Neural progenitor cell (in vitro differentiated cells): Measurements from ENCODE around the gene STARD9. TPM values are rescaled to one million over a fixed set of nuclear protein-coding genes. Genes with fewer than 3 reads are reported as not detected.

Source experiments
- DNase-seq: peaks from one replicate; pipeline ENCODE4 v3.0.0-alpha.2; 2016; ENCODE audit warnings: low spot score
- H2AFZ ChIP-seq: fragments of 200-600 bp; sonication (generic); replicated peaks from 2 replicates; pipeline ENCODE4 v1.6.1; 2016; ENCODE audit warnings: antibody characterized with exemption
- H3F3A ChIP-seq: fragments of 200-600 bp; sonication (generic); 2 replicates; pipeline ENCODE4 v1.6.1; 2016; ENCODE audit warnings: antibody characterized with exemption, low read depth
- H3K27ac ChIP-seq: fragments of 200-600 bp; sonication (generic); 2 replicates; pipeline ENCODE4 v1.5.1; 2016; ENCODE audit warnings: mild to moderate bottlenecking
- H3K27me3 ChIP-seq: fragments of 200-600 bp; sonication (generic); 2 replicates; pipeline ENCODE4 v1.6.1; 2016; ENCODE audit warnings: mild to moderate bottlenecking, moderate library complexity
- H3K36me3 ChIP-seq: fragments of 200-600 bp; sonication (generic); 2 replicates; pipeline ENCODE4 v1.5.1; 2016
- H3K4me1 ChIP-seq: fragments of 200-600 bp; sonication (generic); 2 replicates; pipeline ENCODE4 v1.6.1; 2016; ENCODE audit warnings: mixed run types
- H3K4me2 ChIP-seq: fragments of 200-600 bp; sonication (generic); 2 replicates; pipeline ENCODE4 v1.6.1; 2016
- H3K4me3 ChIP-seq: fragments of 200-600 bp; sonication (generic); 2 replicates; pipeline ENCODE4 v1.5.1; 2016
- H3K79me2 ChIP-seq: fragments of 200-600 bp; sonication (generic); 2 replicates; pipeline ENCODE4 v1.6.1; 2016; ENCODE audit warnings: low read depth
- H3K9ac ChIP-seq: fragments of 200-600 bp; sonication (generic); 2 replicates; pipeline ENCODE4 v1.6.1; 2016
- H3K9me3 ChIP-seq: fragments of 200-600 bp; sonication (generic); 2 replicates; pipeline ENCODE4 v1.5.1; 2016; ENCODE audit warnings: low read depth
- H4K20me1 ChIP-seq: fragments of 200-600 bp; sonication (generic); 2 replicates; pipeline ENCODE4 v1.6.1; 2016; ENCODE audit warnings: low read depth
- H3K27ac Mint-ChIP-seq: 3 replicates; pipeline ENCODE4 v1.8.0; 2021; ENCODE audit warnings: mixed read lengths
- H3K27me3 Mint-ChIP-seq: 2 replicates; pipeline ENCODE4 v1.8.0; 2022; ENCODE audit warnings: low read depth, mild to moderate bottlenecking, inconsistent platforms, moderate library complexity, mixed read lengths; ENCODE audit not compliant: insufficient read depth
- H3K36me3 Mint-ChIP-seq: 3 replicates; pipeline ENCODE4 v1.8.0; 2021; ENCODE audit warnings: mixed read lengths
- H3K4me1 Mint-ChIP-seq: 3 replicates; pipeline ENCODE4 v1.8.0; 2021; ENCODE audit warnings: mixed read lengths
- H3K4me3 Mint-ChIP-seq: 3 replicates; pipeline ENCODE4 v1.8.0; 2021; ENCODE audit warnings: mild to moderate bottlenecking, moderate library complexity, mixed read lengths
- H3K9me3 Mint-ChIP-seq: 3 replicates; pipeline ENCODE4 v1.8.0; 2020; ENCODE audit warnings: mixed read lengths
- EZH2 ChIP-seq: fragments of 200-600 bp; sonication (generic); IDR thresholded peaks from 2 replicates; pipeline ENCODE4 v1.6.1; 2017; ENCODE audit warnings: antibody characterized with exemption, mild to moderate bottlenecking, moderate library complexity
- EZH2phosphoT487 ChIP-seq: fragments of 200-600 bp; sonication (generic); IDR thresholded peaks from 2 replicates; pipeline ENCODE4 v1.6.1; 2017; ENCODE audit warnings: antibody characterized with exemption
- total RNA-seq: library from RNA; depleted of rRNA; stranded (reverse); fragments of >200 nt; gene quantifications from 2 replicates; pipeline ENCODE4 v1.2.3, GENCODE V29; 2015; ENCODE audit warnings: low replicate concordance
- TF ChIP-seq, protein P1 (sequence below): fragments of 200-600 bp; sonication (generic); IDR thresholded peaks from 2 replicates; pipeline ENCODE4 v1.5.1; 2017; ENCODE audit warnings: antibody characterized with exemption, mild to moderate bottlenecking

Gene STARD9
- total RNA-seq, 1 donor from 2014 or later = 11.9 TPM

DNA sequence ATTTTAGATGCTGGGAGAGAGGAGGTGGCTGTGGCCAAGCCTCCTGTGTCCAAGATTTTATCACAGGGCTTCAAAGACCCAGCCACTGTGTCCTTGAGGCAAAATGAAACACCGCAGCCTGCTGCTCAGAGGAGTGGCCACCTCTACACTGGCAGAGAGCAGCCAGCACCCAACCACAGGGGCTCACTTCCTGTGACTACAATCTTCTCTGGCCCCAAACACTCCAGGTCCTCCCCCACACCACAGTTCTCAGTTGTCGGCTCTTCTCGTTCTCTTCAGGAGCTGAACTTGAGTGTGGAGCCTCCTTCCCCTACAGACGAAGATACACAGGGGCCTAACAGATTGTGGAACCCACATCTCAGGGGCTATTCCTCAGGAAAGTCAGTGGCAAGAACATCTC lies 115.9 kb downstream of the STARD9 start:
- peaks cover 6% of the 10 kb centered on the region for H3K27me3 Mint-ChIP-seq
- H3K9me3 ChIP-seq = no peaks in the 10 kb centered on the region
- no peaks in the 10 kb centered on the region for H3K4me1 ChIP-seq
- no peak overlapping the region for H3K27ac Mint-ChIP-seq
- no peaks in the 10 kb centered on the region for H3F3A ChIP-seq
- H4K20me1 ChIP-seq = no peaks in the 10 kb centered on the region
- H3K9ac ChIP-seq = no peak overlapping the region
- no peak overlapping the region for H3K4me3 ChIP-seq
- no peaks in the 10 kb centered on the region for H3K9me3 Mint-ChIP-seq
- H3K4me2 ChIP-seq = no peak overlapping the region
- H3K36me3 Mint-ChIP-seq = peaks cover 32% of the 10 kb centered on the region
- no peaks in the 10 kb centered on the region for H3K36me3 ChIP-seq
- TF ChIP-seq, protein P1, sequence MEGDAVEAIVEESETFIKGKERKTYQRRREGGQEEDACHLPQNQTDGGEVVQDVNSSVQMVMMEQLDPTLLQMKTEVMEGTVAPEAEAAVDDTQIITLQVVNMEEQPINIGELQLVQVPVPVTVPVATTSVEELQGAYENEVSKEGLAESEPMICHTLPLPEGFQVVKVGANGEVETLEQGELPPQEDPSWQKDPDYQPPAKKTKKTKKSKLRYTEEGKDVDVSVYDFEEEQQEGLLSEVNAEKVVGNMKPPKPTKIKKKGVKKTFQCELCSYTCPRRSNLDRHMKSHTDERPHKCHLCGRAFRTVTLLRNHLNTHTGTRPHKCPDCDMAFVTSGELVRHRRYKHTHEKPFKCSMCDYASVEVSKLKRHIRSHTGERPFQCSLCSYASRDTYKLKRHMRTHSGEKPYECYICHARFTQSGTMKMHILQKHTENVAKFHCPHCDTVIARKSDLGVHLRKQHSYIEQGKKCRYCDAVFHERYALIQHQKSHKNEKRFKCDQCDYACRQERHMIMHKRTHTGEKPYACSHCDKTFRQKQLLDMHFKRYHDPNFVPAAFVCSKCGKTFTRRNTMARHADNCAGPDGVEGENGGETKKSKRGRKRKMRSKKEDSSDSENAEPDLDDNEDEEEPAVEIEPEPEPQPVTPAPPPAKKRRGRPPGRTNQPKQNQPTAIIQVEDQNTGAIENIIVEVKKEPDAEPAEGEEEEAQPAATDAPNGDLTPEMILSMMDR = no peak
- TF ChIP-seq EZH2phosphoT487 = no peak
- no peak for TF ChIP-seq EZH2
- DNase-seq = no peak
- H3K27ac ChIP-seq = no peak overlapping the region
- H3K79me2 ChIP-seq = no peaks in the 10 kb centered on the region
- no peaks in the 10 kb centered on the region for H3K27me3 ChIP-seq
- no peaks in the 10 kb centered on the region for H3K4me1 Mint-ChIP-seq
- no peak overlapping the region for H2AFZ ChIP-seq
- no peak overlapping the region for H3K4me3 Mint-ChIP-seq

GRCh38 chr15:42691770-42692169 lies 116.4 kb downstream of the STARD9 start:
- DNase-seq = no peak
- H3K4me1 Mint-ChIP-seq = no peaks in the 10 kb centered on the region
- no peak overlapping the region for H3K4me3 Mint-ChIP-seq
- no peaks in the 10 kb centered on the region for H3K79me2 ChIP-seq
- peaks cover 32% of the 10 kb centered on the region for H3K36me3 Mint-ChIP-seq
- TF ChIP-seq, protein P1 = no peak
- no peak for TF ChIP-seq EZH2phosphoT487
- TF ChIP-seq EZH2 = no peak
- no peak overlapping the region for H3K4me2 ChIP-seq
- no peaks in the 10 kb centered on the region for H3K27me3 ChIP-seq
- no peak overlapping the region for H3K27ac ChIP-seq
- H3K36me3 ChIP-seq = no peaks in the 10 kb centered on the region
- no peaks in the 10 kb centered on the region for H3K9me3 Mint-ChIP-seq
- H3F3A ChIP-seq = no peaks in the 10 kb centered on the region
- no peaks in the 10 kb centered on the region for H4K20me1 ChIP-seq
- H3K4me1 ChIP-seq = no peaks in the 10 kb centered on the region
- no peak overlapping the region for H3K9ac ChIP-seq
- H3K27ac Mint-ChIP-seq = no peak overlapping the region
- no peak overlapping the region for H2AFZ ChIP-seq
- H3K27me3 Mint-ChIP-seq = peaks cover 6% of the 10 kb centered on the region
- no peaks in the 10 kb centered on the region for H3K9me3 ChIP-seq
- H3K4me3 ChIP-seq = no peak overlapping the region

DNA sequence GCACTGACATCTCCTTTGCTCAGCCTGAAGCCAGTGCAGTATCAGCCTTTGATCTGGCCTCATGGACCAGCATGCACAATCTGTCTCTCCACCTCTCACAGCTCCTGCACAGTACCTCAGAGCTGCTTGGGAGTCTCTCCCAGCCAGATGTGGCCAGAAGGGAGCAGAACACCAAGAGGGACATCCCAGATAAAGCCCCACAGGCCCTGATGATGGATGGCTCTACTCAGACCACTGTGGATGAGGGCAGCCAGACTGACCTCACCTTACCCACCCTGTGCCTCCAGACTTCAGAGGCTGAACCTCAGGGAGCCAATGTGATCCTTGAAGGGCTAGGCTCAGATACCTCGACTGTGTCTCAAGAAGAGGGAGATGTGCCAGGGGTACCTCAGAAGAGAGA lies 117.1 kb downstream of the STARD9 start:
- no peaks in the 10 kb centered on the region for H3F3A ChIP-seq
- no peak overlapping the region for H2AFZ ChIP-seq
- H3K36me3 Mint-ChIP-seq = peaks cover 26% of the 10 kb centered on the region
- no peaks in the 10 kb centered on the region for H3K36me3 ChIP-seq
- no peaks in the 10 kb centered on the region for H3K9me3 ChIP-seq
- H3K4me2 ChIP-seq = no peak overlapping the region
- H3K4me3 Mint-ChIP-seq = no peak overlapping the region
- TF ChIP-seq EZH2phosphoT487 = no peak
- TF ChIP-seq EZH2 = no peak
- TF ChIP-seq, protein P1 = no peak
- no peaks in the 10 kb centered on the region for H3K9me3 Mint-ChIP-seq
- H3K9ac ChIP-seq = no peak overlapping the region
- DNase-seq = no peak
- no peaks in the 10 kb centered on the region for H4K20me1 ChIP-seq
- H3K27ac Mint-ChIP-seq = no peak overlapping the region
- no peak overlapping the region for H3K4me3 ChIP-seq
- H3K27me3 ChIP-seq = no peaks in the 10 kb centered on the region
- no peaks in the 10 kb centered on the region for H3K79me2 ChIP-seq
- peaks cover 6% of the 10 kb centered on the region for H3K27me3 Mint-ChIP-seq
- no peaks in the 10 kb centered on the region for H3K4me1 ChIP-seq
- no peak overlapping the region for H3K27ac ChIP-seq
- no peaks in the 10 kb centered on the region for H3K4me1 Mint-ChIP-seq
